Endothelial cell of umbilical vein (primary cell): ENCODE data around the gene CIPC. TPM values are rescaled to one million over a fixed set of nuclear protein-coding genes. Genes with fewer than 3 reads are reported as not detected.

ENCODE experiments used
- BruUV-seq: library from RNA; stranded (reverse); fragments of 400-500 nt; replicated peaks from 2 replicates; lab custom pipeline; 2021; lab: Mats Ljungman, UMichigan
- CTCF ChIA-PET: fragments of 300-600, 350-600 bp; sonication (Branson Sonifier 250); formaldehyde crosslinking; loops from one replicate; lab custom pipeline; 2021; ENCODE audit warnings: antibody characterized with exemption, inconsistent platforms; lab: Charles Lee
- POLR2A ChIA-PET: fragments of 300-600, 350-600 bp; sonication (Branson Sonifier 250); formaldehyde crosslinking; loops from one replicate; lab custom pipeline; 2021; ENCODE audit warnings: antibody characterized with exemption, inconsistent platforms; lab: Charles Lee
- DNase-seq: peaks from one replicate; pipeline ENCODE4 v3.0.0-alpha.2; 2011; ENCODE audit warnings: low read depth, low spot score
- FAIRE-seq: peaks from 2 replicates; lab custom pipeline; 2011; peaks lifted over from hg19 to GRCh38; lab: Jason Lieb, UNC
- H2AFZ ChIP-seq: 2 replicates; pipeline ENCODE4 v1.6.0; 2012; ENCODE audit warnings: low read depth, low read length, control low read depth, inconsistent platforms
- H3K27ac ChIP-seq: 2 replicates; pipeline ENCODE4 v1.5.1; 2011; ENCODE audit warnings: low read depth, mild to moderate bottlenecking, control low read depth, low read length, moderate library complexity; ENCODE audit not compliant: insufficient read depth
- H3K27me3 ChIP-seq, 2 experiments: 2 replicates each; pipeline versions ENCODE4 v1.6.0 to v1.6.1; 2011; ENCODE audit warnings: low read length in 2 of 2, mixed read lengths in 1 of 2; ENCODE audit not compliant: control insufficient read depth in 2 of 2, insufficient read depth in 2 of 2
- H3K36me3 ChIP-seq, 2 experiments: 2 replicates in 1 of 2; 3 replicates in 1 of 2; pipeline ENCODE4 v1.5.1; 2011; ENCODE audit warnings: low read length in 2 of 2, mild to moderate bottlenecking in 1 of 2, moderate library complexity in 1 of 2; ENCODE audit not compliant: control insufficient read depth in 2 of 2, insufficient read depth in 2 of 2; ENCODE audit errors: extremely low read depth in 1 of 2
- H3K4me1 ChIP-seq: 3 replicates; pipeline ENCODE4 v1.5.1; 2011; ENCODE audit warnings: mild to moderate bottlenecking, low read length; ENCODE audit not compliant: control insufficient read depth, insufficient read depth; ENCODE audit errors: extremely low read depth
- H3K4me2 ChIP-seq: 2 replicates; pipeline ENCODE4 v1.6.1; 2011; ENCODE audit warnings: low read length, control low read depth, mixed read lengths; ENCODE audit not compliant: insufficient read depth
- H3K4me3 ChIP-seq, 3 experiments: fragments of 200-600 bp in 1 of 3; sonication (generic), shearing (Covaris generic) in 1 of 3; replicated peaks in 1 of 3; 2 replicates each; pipeline ENCODE4 v1.5.1; 2011 to 2016; ENCODE audit warnings: control low read depth in 3 of 3, low read length in 3 of 3, mild to moderate bottlenecking in 2 of 3, inconsistent platforms in 1 of 3, low read depth in 1 of 3, moderate library complexity in 1 of 3; ENCODE audit not compliant: insufficient read depth in 1 of 3
- H3K79me2 ChIP-seq: 2 replicates; pipeline ENCODE4 v1.6.0; 2012; ENCODE audit warnings: low read length, inconsistent platforms; ENCODE audit not compliant: control insufficient read depth, insufficient read depth
- H3K9ac ChIP-seq: replicated peaks from 2 replicates; pipeline ENCODE3; 2011; ENCODE audit warnings: low read length, control low read depth; ENCODE audit not compliant: insufficient read depth; ENCODE audit errors: extremely low read depth
- H3K9me1 ChIP-seq: replicated peaks from 3 replicates; pipeline ENCODE4 v1.6.0; 2011; ENCODE audit warnings: mild to moderate bottlenecking, low read length; ENCODE audit not compliant: control insufficient read depth, insufficient read depth; ENCODE audit errors: extremely low read depth
- H3K9me3 ChIP-seq: replicated peaks from 2 replicates; pipeline ENCODE4 v1.5.1; 2012; ENCODE audit warnings: low read length, inconsistent platforms; ENCODE audit not compliant: control insufficient read depth, insufficient read depth
- H4K20me1 ChIP-seq: replicated peaks from 2 replicates; pipeline ENCODE3; 2011; ENCODE audit warnings: mild to moderate bottlenecking, low read length; ENCODE audit not compliant: control insufficient read depth, insufficient read depth; ENCODE audit errors: extremely low read depth
- CTCF ChIP-seq, 2 donors: IDR thresholded peaks; 1 replicate in 1 of 2; 2 replicates in 1 of 2; pipeline ENCODE4 v1.5.1; 2011; ENCODE audit warnings: low read length in 2 of 2, mild to moderate bottlenecking in 2 of 2, moderate library complexity in 2 of 2, control low read depth in 1 of 2, inconsistent platforms in 1 of 2, low read depth in 1 of 2; ENCODE audit not compliant: insufficient read depth in 1 of 2; ENCODE audit errors: extremely low read depth in 1 of 2
- EZH2 ChIP-seq: IDR thresholded peaks from 2 replicates; pipeline ENCODE4 v1.6.1; 2012; ENCODE audit warnings: borderline replicate concordance, low read depth, mild to moderate bottlenecking, moderate library complexity, low read length, inconsistent platforms; ENCODE audit not compliant: severe bottlenecking
- FOS ChIP-seq: IDR thresholded peaks from 2 replicates; pipeline ENCODE4 v1.6.1; 2011; ENCODE audit warnings: mild to moderate bottlenecking, low read length, moderate library complexity, borderline replicate concordance; ENCODE audit not compliant: insufficient read depth
- GATA2 ChIP-seq: IDR thresholded peaks from 2 replicates; pipeline ENCODE4 v1.7.0; 2011; ENCODE audit warnings: low read depth, mild to moderate bottlenecking, moderate library complexity, mixed read lengths, low read length; ENCODE audit not compliant: insufficient read length, insufficient read depth
- JUN ChIP-seq: IDR thresholded peaks from 2 replicates; pipeline ENCODE4 v1.6.1; 2011; ENCODE audit warnings: borderline replicate concordance, low read depth; ENCODE audit not compliant: insufficient read length, insufficient read depth
- MAX ChIP-seq: IDR thresholded peaks from 2 replicates; pipeline ENCODE4 v1.6.1; 2011; ENCODE audit not compliant: insufficient read depth, insufficient read length
- MYC ChIP-seq: IDR thresholded peaks from one replicate; pipeline ENCODE4 v1.6.1; 2011; ENCODE audit warnings: mild to moderate bottlenecking, low read depth, low read length
- POLR2A ChIP-seq: IDR thresholded peaks from 2 replicates; pipeline ENCODE4 v1.6.1; 2012; ENCODE audit warnings: low read depth, mild to moderate bottlenecking, control low read depth, low read length
- POLR2AphosphoS5 ChIP-seq: IDR thresholded peaks from 2 replicates; pipeline ENCODE4 v1.6.1; 2012; ENCODE audit warnings: low read depth, mild to moderate bottlenecking, control low read depth, low read length, moderate library complexity; ENCODE audit not compliant: insufficient read depth
- dilution Hi-C: fragments of 300-500 bp; cut with MboI; formaldehyde crosslinking; loops from one replicate; pipeline ENCODE4 v1.15.0; 2019; ENCODE audit warnings: low sequenced_read_pairs; ENCODE audit not compliant: extremely low pct_ligation_motif_present
- intact Hi-C: fragments of 100-400 bp; cut with micrococcal nuclease; formaldehyde crosslinking; loops from one replicate; pipeline ENCODE4 v1.10.0; 2022
- polyA plus RNA-seq, 4 experiments: library from polyadenylated mRNA; depleted of rRNA in 3 of 4; stranded (reverse) in 3 of 4; unstranded in 1 of 4; fragments of >200 nt; gene quantifications; 2 replicates each; pipeline versions ENCODE4 v1.2.1 to v1.2.3, GENCODE V29; 2011 to 2012; ENCODE audit warnings: missing spikeins in 1 of 4
- total RNA-seq: library from RNA; stranded (reverse); gene quantifications from 2 replicates; pipeline ENCODE4 v1.2.3, GENCODE V29; 2021

Gene CIPC
- total and polyA plus RNA-seq, 2 donors (not counting 3 experiments of a cell fraction or from before 2014, with no cell fraction given) = 8.8 to 17.4 TPM

- Histone ChIP-seq H2AFZ (peak overlapping the region; percentile 20), H3K36me3 (no peaks in the 10 kb centered on the region), H3K9me1 (no peaks in the 10 kb centered on the region), H3K4me2 (peak overlapping the region; percentile 8), H3K4me1 (peaks cover 23% of the 10 kb centered on the region), H3K79me2 (no peaks in the 10 kb centered on the region), H3K27me3 (no peaks in the 10 kb centered on the region), H4K20me1 (no peaks in the 10 kb centered on the region), H3K9ac (peak overlapping the region; percentile 53), H3K9me3 (no peaks in the 10 kb centered on the region), H3K27ac (peak overlapping the region; percentile 86), H3K4me3 (no peak overlapping the region)
- TF ChIP-seq EZH2 (no peak), GATA2 (peak; percentile 60), POLR2A (no peak), FOS (peak; percentile 31), JUN (peak; percentile 90), CTCF (IDR thresholded peaks at IDR 0.05; ENCODE audit: extremely low read depth in 1 of 2, insufficient read depth in 1 of 2, low read depth in 1 of 2, low read length in 2 of 2) (no peak), MAX (peak; percentile 53), POLR2AphosphoS5 (peak; percentile 29), MYC (no peak)
- POLR2A ChIA-PET = no interaction called here
- dilution Hi-C loops = no loop called here
- CTCF ChIA-PET = interaction anchor here (0.9 to 4.8 kb wide), 10 partner anchors 13 to 179 kb away, joined by 3 to 67 read pairs (median 7); no protein-coding TSS in a partner anchor
- FAIRE-seq (peak; percentile 100), DNase-seq (peak; percentile 93)
- intact Hi-C loops = loop anchor here (1.0 to 10.0 kb wide), 7 partner anchors 13 to 341 kb away; partner anchors contain the start of gene IRF2BPL
- BruUV-seq = no TSS peak
These were observed 42.8 kb upstream of the CIPC start for GRCh38 chr14:77055306-77055705.
